ENCODE results near the gene SKA2. TPM values are rescaled to one million over a fixed set of nuclear protein-coding genes. Genes with fewer than 3 reads are reported as not detected.
A peak's percentile ranks its signal among the peaks of the same experiment; 100 is the strongest.
"Not testable (repeated sequence)": the region's sequence is repeated elsewhere in the genome, so short reads cannot be mapped to it uniquely, and the experiment has no call there.

The SKA2 gene
- total RNA-seq, 1 donor from 2014 or later = 20.9 TPM

DNA sequence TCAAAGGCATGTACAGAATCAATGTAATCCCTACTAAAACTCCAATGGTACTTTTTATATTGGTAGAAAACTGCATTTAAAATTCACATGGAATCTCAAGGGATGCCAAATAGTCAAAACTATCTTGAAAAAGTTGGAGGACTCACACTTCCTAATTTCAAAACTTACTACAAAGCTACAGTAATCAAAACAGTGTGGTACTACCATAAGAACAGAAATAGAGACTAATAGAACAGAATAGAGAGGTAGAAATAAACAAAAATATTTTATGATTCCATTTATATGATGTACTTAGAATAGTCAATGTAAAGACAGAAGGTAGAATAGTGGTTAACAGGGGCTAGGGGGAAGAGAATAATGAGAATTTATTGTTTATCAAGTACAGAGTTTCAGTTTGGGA lies 57.1 kb downstream of the SKA2 start:
- Histone ChIP-seq H3K4me3 (no peak overlapping the region), H3K27me3 (ENCODE audit: low read depth) (no peaks in the 10 kb centered on the region), H3K27ac (no peak overlapping the region), H3K9me3 (no peaks in the 10 kb centered on the region), H3K36me3 (peaks cover 21% of the 10 kb centered on the region), H3K4me1 (peaks cover 10% of the 10 kb centered on the region)
- intact Hi-C loops (cut with DNase I) = no loop called here
- ATAC-seq (no peak), DNase-seq (no peak)
- TF ChIP-seq, protein P1, sequence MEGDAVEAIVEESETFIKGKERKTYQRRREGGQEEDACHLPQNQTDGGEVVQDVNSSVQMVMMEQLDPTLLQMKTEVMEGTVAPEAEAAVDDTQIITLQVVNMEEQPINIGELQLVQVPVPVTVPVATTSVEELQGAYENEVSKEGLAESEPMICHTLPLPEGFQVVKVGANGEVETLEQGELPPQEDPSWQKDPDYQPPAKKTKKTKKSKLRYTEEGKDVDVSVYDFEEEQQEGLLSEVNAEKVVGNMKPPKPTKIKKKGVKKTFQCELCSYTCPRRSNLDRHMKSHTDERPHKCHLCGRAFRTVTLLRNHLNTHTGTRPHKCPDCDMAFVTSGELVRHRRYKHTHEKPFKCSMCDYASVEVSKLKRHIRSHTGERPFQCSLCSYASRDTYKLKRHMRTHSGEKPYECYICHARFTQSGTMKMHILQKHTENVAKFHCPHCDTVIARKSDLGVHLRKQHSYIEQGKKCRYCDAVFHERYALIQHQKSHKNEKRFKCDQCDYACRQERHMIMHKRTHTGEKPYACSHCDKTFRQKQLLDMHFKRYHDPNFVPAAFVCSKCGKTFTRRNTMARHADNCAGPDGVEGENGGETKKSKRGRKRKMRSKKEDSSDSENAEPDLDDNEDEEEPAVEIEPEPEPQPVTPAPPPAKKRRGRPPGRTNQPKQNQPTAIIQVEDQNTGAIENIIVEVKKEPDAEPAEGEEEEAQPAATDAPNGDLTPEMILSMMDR (IDR thresholded peaks at IDR 0.05) = no peak

DNA sequence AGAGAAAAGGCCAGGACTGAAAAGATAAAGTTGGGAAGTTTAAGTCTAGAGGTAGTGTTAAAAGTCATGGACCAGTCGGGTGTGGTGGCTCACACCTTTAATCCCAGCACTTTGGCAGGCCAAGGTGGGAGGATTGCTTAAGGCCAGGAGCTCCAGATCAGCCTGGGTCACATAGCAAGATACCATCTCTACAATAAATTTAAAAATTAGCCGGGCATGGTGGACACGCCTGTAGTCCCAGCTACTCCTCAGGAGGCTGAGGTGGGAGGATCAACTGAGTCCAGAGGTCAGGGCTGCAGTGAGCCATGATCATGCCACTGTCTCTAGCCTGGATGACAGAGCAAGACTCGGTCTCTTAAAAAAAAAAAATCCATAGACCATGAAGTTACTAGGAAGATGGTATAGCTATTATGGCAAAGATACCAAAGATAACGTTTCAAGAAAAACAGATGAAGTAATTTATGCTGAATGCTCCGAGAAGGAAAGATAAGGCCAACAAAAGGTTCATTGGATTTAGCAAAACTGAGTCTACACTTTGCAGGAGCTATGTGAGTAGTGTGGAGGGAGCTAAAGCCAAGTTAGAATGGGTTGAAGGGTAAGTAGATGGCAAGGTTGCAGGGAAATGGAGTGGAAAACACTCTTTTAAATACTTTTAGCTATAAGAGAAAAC lies 60.0 kb downstream of the SKA2 start:
- Histone ChIP-seq H3K27ac (no peak overlapping the region), H3K4me1 (peaks cover 10% of the 10 kb centered on the region), H3K36me3 (peaks cover 8% of the 10 kb centered on the region), H3K9me3 (no peaks in the 10 kb centered on the region), H3K4me3 (no peak overlapping the region), H3K27me3 (ENCODE audit: low read depth) (no peaks in the 10 kb centered on the region)
- intact Hi-C loops (cut with DNase I) = no loop called here
- ATAC-seq = no peak
- no peak for DNase-seq
- TF ChIP-seq, protein P1 (IDR thresholded peaks at IDR 0.05) = no peak

DNA sequence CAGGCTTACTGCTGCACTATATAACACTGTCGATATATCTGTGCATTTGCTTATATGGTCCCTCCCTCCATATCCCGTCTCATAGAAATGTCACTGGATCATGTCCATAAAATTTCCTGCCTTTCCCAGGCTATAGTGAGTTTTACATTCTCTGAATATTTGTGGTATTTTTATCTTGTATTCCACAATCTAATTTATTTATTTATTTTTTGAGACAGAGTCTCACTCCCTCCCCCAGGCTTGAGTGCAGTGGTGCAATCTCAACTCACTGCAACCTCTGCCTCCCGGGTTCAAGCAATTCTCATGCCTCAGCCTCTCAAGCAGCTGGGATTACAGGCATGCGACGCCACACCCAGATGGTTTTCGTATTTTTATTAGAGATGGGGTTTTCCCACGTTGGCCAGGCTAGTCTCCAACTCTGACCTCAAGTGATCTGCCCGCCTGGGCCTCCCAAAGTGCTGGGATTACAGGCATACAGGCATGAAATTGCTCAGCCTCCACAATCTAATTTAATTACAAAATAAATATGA lies 61.2 kb downstream of the SKA2 start:
- peak overlapping the region; percentile 48 for H3K27ac ChIP-seq
- peak; percentile 52 for DNase-seq
- no peaks in the 10 kb centered on the region for H3K27me3 ChIP-seq (ENCODE audit: low read depth)
- no peak overlapping the region for H3K4me3 ChIP-seq
- H3K36me3 ChIP-seq = peaks cover 12% of the 10 kb centered on the region
- intact Hi-C loops (cut with DNase I) = no loop called here
- H3K4me1 ChIP-seq = peaks cover 10% of the 10 kb centered on the region
- ATAC-seq = peak; percentile 84 to 91
- H3K9me3 ChIP-seq = no peaks in the 10 kb centered on the region
- TF ChIP-seq, protein P1 (IDR thresholded peaks at IDR 0.05) = no peak

DNA sequence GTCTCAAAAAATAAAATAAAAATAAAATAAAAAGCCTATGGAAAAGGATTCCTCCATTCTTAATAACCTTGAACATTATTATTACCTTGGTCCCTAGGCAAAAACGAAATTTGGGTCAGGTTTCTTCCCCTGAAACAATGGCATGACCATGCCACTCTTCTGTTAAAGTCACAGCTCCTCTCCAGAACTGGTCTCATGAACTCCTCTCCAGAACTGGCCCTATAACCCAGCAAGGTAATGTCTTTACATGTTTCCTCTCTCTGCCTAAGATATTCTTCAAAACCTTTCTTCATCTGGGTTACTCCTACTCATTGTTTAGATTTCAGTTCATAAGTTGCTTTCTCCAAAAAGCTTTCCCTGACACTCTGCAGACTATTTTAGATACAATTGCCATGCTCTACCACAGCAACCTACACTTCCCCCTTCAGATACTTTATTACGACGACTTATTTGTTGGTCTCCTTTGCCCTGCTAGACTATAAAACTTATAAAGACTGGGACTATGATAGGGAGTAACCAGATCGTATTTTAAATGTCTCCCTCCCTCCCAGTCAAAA lies 61.8 kb downstream of the SKA2 start:
- intact Hi-C loops (cut with DNase I) = no loop called here
- TF ChIP-seq, protein P1 (IDR thresholded peaks at IDR 0.05) = no peak
- H3K36me3 ChIP-seq = peaks cover 18% of the 10 kb centered on the region
- peak in 1 of 2 donors; percentile 31 for ATAC-seq
- H3K27me3 ChIP-seq (ENCODE audit: low read depth) = no peaks in the 10 kb centered on the region
- DNase-seq = no peak
- peak overlapping the region; percentile 48 for H3K27ac ChIP-seq
- H3K9me3 ChIP-seq = no peaks in the 10 kb centered on the region
- H3K4me3 ChIP-seq = no peak overlapping the region
- peaks cover 10% of the 10 kb centered on the region for H3K4me1 ChIP-seq

DNA sequence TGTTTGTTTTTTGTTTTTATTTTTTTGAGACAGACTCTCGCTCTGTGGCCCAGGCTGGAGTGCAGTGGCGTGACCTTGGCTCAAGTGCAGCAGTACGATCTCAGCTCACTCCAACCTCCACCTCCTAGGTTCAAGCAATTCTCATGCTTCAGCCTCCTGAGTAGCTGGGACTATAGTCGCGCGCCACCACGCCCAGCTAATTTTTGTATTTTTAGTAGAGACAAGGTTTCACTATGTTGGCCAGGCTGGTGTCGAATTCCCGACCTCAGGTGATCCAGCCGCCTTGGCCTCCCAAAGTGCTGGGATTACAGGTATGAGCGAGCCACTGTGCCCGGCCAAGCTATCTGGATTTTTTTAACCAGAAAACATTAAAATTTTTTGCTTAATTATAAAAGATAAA lies 64.4 kb downstream of the SKA2 start:
- intact Hi-C loops (cut with DNase I); H3K4me3 ChIP-seq; DNase-seq; H3K4me1 ChIP-seq; H3K27me3 ChIP-seq (ENCODE audit: low read depth); H3K9me3 ChIP-seq; ATAC-seq; H3K27ac ChIP-seq: not testable (repeated sequence)
- peaks cover 34% of the 10 kb centered on the region for H3K36me3 ChIP-seq

DNA sequence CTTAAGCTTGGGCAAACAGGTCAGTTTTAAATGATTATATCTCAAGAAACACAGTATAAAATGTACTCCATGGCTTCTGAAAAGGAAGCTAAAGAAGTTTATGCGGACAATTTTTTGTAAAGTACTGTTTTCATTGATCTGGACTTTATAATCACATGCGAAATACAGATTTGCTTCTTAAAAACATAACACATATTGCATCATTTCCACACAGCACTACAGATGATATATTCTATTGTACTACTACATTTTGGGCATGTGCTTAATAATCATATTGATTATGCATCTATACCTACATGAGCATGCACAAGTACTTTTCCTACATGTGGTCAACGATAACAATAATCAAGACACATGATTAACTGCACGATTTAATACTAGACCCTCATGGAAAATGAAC lies 70.8 kb downstream of the SKA2 start:
- peaks cover 42% of the 10 kb centered on the region for H3K36me3 ChIP-seq
- TF ChIP-seq, protein P1 (IDR thresholded peaks at IDR 0.05) = no peak
- H3K27ac ChIP-seq = no peak overlapping the region
- no peak for ATAC-seq
- H3K4me1 ChIP-seq = no peaks in the 10 kb centered on the region
- H3K4me3 ChIP-seq = no peak overlapping the region
- DNase-seq = no peak
- no peaks in the 10 kb centered on the region for H3K9me3 ChIP-seq
- H3K27me3 ChIP-seq (ENCODE audit: low read depth) = no peaks in the 10 kb centered on the region
- intact Hi-C loops (cut with DNase I) = no loop called here
